OCI-LY3 (cell line): ENCODE measurements around the gene MYO9A.
A peak's percentile ranks its signal among the peaks of the same experiment; 100 is the strongest.

Experiments
- H2AFZ ChIP-seq: fragments of 200-600, 300-600 bp; shearing (Covaris generic); 2 replicates; pipeline ENCODE4 v1.6.0; 2014; ENCODE audit warnings: antibody characterized with exemption, low read depth, low read length
- H3K27ac ChIP-seq: fragments of 200-600, 300-600 bp; sonication (generic); 2 replicates; pipeline ENCODE4 v1.5.1; 2014; ENCODE audit warnings: mild to moderate bottlenecking, low read length, moderate library complexity, mixed read lengths
- H3K27me3 ChIP-seq: fragments of 200-600, 300-600 bp; sonication (generic); 2 replicates; pipeline ENCODE4 v1.6.1; 2014; ENCODE audit warnings: low read depth, low read length, mixed read lengths
- H3K36me3 ChIP-seq: fragments of 200-600, 300-600 bp; sonication (generic); replicated peaks from 2 replicates; pipeline ENCODE3; 2014; ENCODE audit warnings: low read depth, low read length, mixed read lengths
- H3K4me1 ChIP-seq: fragments of 300-600, 200-600 bp; sonication (generic); 2 replicates; pipeline ENCODE4 v1.6.1; 2014; ENCODE audit warnings: low read length, mixed read lengths
- H3K4me2 ChIP-seq: fragments of 200-600, 300-600 bp; sonication (generic); 2 replicates; pipeline ENCODE4 v1.6.1; 2014; ENCODE audit warnings: low read length, mixed read lengths
- H3K4me3 ChIP-seq: fragments of 300-600, 200-600 bp; sonication (generic); 2 replicates; pipeline ENCODE4 v1.5.1; 2014; ENCODE audit warnings: antibody characterized with exemption, mild to moderate bottlenecking, low read length, moderate library complexity
- H3K79me2 ChIP-seq: fragments of 300-600, 200-600 bp; shearing (Covaris generic); 2 replicates; pipeline ENCODE4 v1.6.1; 2014; ENCODE audit warnings: mild to moderate bottlenecking, low read length, mixed read lengths
- H3K9ac ChIP-seq: fragments of 300-600, 200-600 bp; shearing (Covaris generic); 2 replicates; pipeline ENCODE4 v1.6.0; 2014; ENCODE audit warnings: mild to moderate bottlenecking, low read length, moderate library complexity
- H3K9me3 ChIP-seq: fragments of 200-600, 300-600 bp; shearing (Covaris generic); 2 replicates; pipeline ENCODE4 v1.6.1; 2014; ENCODE audit warnings: low read length, mixed read lengths; ENCODE audit not compliant: insufficient read depth
- H4K20me1 ChIP-seq: fragments of 200-600, 300-600 bp; sonication (generic); 2 replicates; pipeline ENCODE4 v1.6.1; 2016; ENCODE audit warnings: low read length, mixed read lengths; ENCODE audit not compliant: insufficient read depth
- EZH2phosphoT487 ChIP-seq: fragments of 200-600 bp; shearing (Covaris generic); IDR thresholded peaks from 2 replicates; pipeline ENCODE4 v1.6.1; 2018; ENCODE audit warnings: antibody characterized with exemption, mixed run types, low read depth
- TF ChIP-seq, protein P1 (sequence below): fragments of 200-600, 300-600 bp; sonication (generic); IDR thresholded peaks from 2 replicates; pipeline ENCODE4 v1.5.1; 2014; ENCODE audit warnings: antibody characterized with exemption, low read length, low read depth

MYO9A gene

DNA sequence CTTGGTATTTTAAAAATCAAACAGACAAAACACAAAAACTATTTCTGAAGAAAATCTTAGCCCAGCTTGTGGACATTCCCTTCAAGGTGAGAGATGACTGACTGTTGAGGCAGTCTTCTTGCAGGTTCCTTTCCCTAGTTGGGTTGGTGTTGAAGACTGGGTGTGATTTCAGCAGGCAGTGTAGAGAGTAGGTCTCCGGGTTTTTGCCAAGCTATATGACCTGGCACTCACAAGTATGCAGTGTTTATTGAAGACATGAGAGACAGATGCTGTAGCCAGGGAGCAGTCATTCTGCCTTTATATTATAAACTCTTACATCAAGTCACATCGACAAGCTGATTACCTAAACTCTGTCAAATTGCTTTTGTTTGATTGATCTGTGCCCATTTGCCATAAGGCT, 17.8 kb upstream of the MYO9A start:
- Histone ChIP-seq H4K20me1 (no peaks in the 10 kb centered on the region), H3K4me1 (peaks cover 17% of the 10 kb centered on the region)
- TF ChIP-seq EZH2phosphoT487 = no peak
- TF ChIP-seq, protein P1, sequence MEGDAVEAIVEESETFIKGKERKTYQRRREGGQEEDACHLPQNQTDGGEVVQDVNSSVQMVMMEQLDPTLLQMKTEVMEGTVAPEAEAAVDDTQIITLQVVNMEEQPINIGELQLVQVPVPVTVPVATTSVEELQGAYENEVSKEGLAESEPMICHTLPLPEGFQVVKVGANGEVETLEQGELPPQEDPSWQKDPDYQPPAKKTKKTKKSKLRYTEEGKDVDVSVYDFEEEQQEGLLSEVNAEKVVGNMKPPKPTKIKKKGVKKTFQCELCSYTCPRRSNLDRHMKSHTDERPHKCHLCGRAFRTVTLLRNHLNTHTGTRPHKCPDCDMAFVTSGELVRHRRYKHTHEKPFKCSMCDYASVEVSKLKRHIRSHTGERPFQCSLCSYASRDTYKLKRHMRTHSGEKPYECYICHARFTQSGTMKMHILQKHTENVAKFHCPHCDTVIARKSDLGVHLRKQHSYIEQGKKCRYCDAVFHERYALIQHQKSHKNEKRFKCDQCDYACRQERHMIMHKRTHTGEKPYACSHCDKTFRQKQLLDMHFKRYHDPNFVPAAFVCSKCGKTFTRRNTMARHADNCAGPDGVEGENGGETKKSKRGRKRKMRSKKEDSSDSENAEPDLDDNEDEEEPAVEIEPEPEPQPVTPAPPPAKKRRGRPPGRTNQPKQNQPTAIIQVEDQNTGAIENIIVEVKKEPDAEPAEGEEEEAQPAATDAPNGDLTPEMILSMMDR = no peak

DNA sequence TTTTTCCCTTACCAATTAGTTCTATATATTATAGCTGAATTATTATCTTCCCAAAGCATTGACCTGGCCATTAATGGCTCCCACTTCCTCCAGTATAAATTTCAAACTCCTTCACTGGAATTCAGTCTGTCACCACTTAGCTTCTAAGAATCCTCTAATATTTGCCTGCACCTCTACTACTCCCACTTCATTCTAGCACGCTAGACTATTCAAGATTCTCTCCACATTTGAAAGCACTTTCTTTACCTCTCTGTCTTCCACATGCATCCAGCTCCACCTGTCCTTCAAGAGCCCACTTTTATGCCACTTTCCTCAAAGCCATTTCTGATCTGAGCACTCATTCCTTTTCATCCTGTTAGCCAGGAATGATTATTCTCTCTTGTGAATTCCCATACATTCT, 15.3 kb upstream of the MYO9A start:
- Histone ChIP-seq H3K27me3 (no peaks in the 10 kb centered on the region), H3K4me1 (peaks cover 13% of the 10 kb centered on the region), H3K36me3 (no peaks in the 10 kb centered on the region), H2AFZ (no peak overlapping the region), H3K27ac (no peak overlapping the region), H4K20me1 (no peaks in the 10 kb centered on the region), H3K4me2 (no peak overlapping the region), H3K9me3 (no peaks in the 10 kb centered on the region), H3K79me2 (no peaks in the 10 kb centered on the region), H3K9ac (no peak overlapping the region), H3K4me3 (no peak overlapping the region)
- TF ChIP-seq, protein P1 = no peak
- TF ChIP-seq EZH2phosphoT487 = no peak

More for the DNA sequence above, 17.8 kb upstream of the MYO9A start:
- Histone ChIP-seq H2AFZ (no peak overlapping the region), H3K4me2 (no peak overlapping the region), H3K27ac (no peak overlapping the region), H3K9me3 (no peaks in the 10 kb centered on the region), H3K27me3 (no peaks in the 10 kb centered on the region), H3K36me3 (no peaks in the 10 kb centered on the region), H3K4me3 (no peak overlapping the region), H3K9ac (no peak overlapping the region), H3K79me2 (no peaks in the 10 kb centered on the region)

DNA sequence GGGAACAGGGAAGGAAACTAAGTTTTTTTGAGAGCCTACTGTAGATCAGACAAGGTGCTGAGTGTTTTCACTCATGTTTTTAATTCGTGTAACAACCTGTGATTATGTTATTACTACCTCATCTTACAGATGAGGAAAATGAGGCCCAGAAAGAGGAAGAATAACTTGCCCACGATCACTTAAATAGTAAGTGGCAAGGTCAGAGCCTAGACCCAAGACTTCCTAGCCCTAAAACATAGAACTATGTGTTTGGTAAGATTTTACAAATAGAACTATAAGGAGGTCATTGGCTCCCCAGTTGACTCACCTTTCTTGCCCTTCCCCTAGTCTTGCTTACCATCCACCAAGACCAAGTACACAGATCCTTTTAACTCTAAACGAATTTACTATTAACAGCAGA, 14.0 kb upstream of the MYO9A start:
- no peak overlapping the region for H3K27ac ChIP-seq
- H3K4me2 ChIP-seq = peak overlapping the region; percentile 2
- H3K9ac ChIP-seq = no peak overlapping the region
- no peaks in the 10 kb centered on the region for H4K20me1 ChIP-seq
- H3K4me3 ChIP-seq = no peak overlapping the region
- peaks cover 13% of the 10 kb centered on the region for H3K4me1 ChIP-seq
- H3K9me3 ChIP-seq = no peaks in the 10 kb centered on the region
- H3K79me2 ChIP-seq = no peaks in the 10 kb centered on the region
- H3K27me3 ChIP-seq = no peaks in the 10 kb centered on the region
- H3K36me3 ChIP-seq = no peaks in the 10 kb centered on the region
- no peak overlapping the region for H2AFZ ChIP-seq
- no peak for TF ChIP-seq EZH2phosphoT487
- TF ChIP-seq, protein P1 = no peak

GRCh38 chr15:72130272-72130671, 12.3 kb upstream of the MYO9A start:
- H3K9me3 ChIP-seq = no peaks in the 10 kb centered on the region
- H3K4me3 ChIP-seq = no peak overlapping the region
- no peak overlapping the region for H3K4me2 ChIP-seq
- H3K79me2 ChIP-seq = no peaks in the 10 kb centered on the region
- no peak overlapping the region for H3K27ac ChIP-seq
- no peaks in the 10 kb centered on the region for H3K36me3 ChIP-seq
- peaks cover 13% of the 10 kb centered on the region for H3K4me1 ChIP-seq
- H3K9ac ChIP-seq = no peak overlapping the region
- no peak overlapping the region for H2AFZ ChIP-seq
- no peaks in the 10 kb centered on the region for H3K27me3 ChIP-seq
- TF ChIP-seq, protein P1 = no peak
- no peak for TF ChIP-seq EZH2phosphoT487
- H4K20me1 ChIP-seq = no peaks in the 10 kb centered on the region
